ENCODE measurements around the gene EIF2AK2.

- TF ChIP-seq TAF1 (IDR thresholded peaks at IDR 0.05; ENCODE audit: borderline replicate concordance, insufficient read depth, low read length), result no peak
- no peak for TF ChIP-seq POLR2AphosphoS5 (IDR thresholded peaks at IDR 0.05; ENCODE audit: low read depth, low read length)
- TF ChIP-seq FOXP2 (optimal IDR thresholded peaks at IDR 0.05; ENCODE audit: borderline replicate concordance, extremely low read depth, extremely low read length, insufficient read depth), result no peak
Observed at GRCh38 chr2:37117566-37117965, 39.2 kb downstream of the EIF2AK2 start.

Measured in PFSK-1 (cell line).